ENCODE measurements around the gene BNC2. TPM values are rescaled to one million over a fixed set of nuclear protein-coding genes. Genes with fewer than 3 reads are reported as not detected.

Gene BNC2
- total and polyA plus RNA-seq, 2 of the 4 experiments (the other 2 are of a cell fraction), result 15.5 to 45.2 TPM

DNA sequence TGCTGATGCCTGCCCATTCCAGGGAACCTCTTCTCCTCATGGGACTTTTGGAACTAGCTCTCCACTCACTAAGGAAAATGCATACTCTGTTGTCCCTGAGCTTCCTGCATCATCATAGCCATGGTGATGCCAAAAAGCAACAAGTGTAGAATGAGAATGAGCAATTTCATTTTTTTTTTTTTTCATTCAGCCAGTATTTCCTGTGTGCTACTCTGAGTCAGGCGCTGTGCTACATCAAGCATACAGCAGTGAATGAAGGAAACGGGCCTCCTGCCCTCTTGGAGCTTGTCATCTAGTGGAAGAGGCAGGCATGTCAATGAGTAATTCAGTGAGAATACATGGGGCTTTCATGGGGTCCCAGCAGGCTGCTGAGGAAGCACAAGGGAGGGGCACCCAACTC is 483.1 kb downstream of the BNC2 start:
- Histone ChIP-seq H4K91ac (ENCODE audit: insufficient read depth, low read depth, low read length) (no peak overlapping the region), H2BK5ac (ENCODE audit: low read depth, low read length, poor library complexity, severe bottlenecking) (no peak overlapping the region), H2AK9ac (replicated peaks; ENCODE audit: low read depth, low read length, poor library complexity) (no peak overlapping the region), H2BK120ac (ENCODE audit: low read depth, low read length) (no peak overlapping the region), H2BK20ac (ENCODE audit: low read depth, low read length) (no peak overlapping the region), H3K4me1 (ENCODE audit: control insufficient read depth, insufficient read depth, low read length) (peaks cover 5% of the 10 kb centered on the region), H2AK5ac (ENCODE audit: low read depth, low read length) (no peak overlapping the region), H3K27me3 (ENCODE audit: control insufficient read depth, insufficient read depth, low read length) (no peaks in the 10 kb centered on the region), H3K4ac (ENCODE audit: low read depth, low read length) (no peak overlapping the region), H3K4me2 (ENCODE audit: low read depth, low read length) (no peak overlapping the region), H2AFZ (replicated peaks; ENCODE audit: low read length, poor library complexity) (no peak overlapping the region), H3K27ac (ENCODE audit: insufficient read depth, low read length) (no peak overlapping the region), H3K9me1 (ENCODE audit: insufficient read depth, low read length) (no peaks in the 10 kb centered on the region), H3K14ac (replicated peaks; ENCODE audit: low read depth, low read length) (no peak overlapping the region), H3K79me1 (ENCODE audit: low read depth in 1 of 2, low read length in 2 of 2) (no peaks in the 10 kb centered on the region), H2BK15ac (ENCODE audit: low read depth, low read length) (no peak overlapping the region), H3K23ac (ENCODE audit: low read depth, low read length) (no peak overlapping the region), H3K4me3 (ENCODE audit: insufficient read depth, low read depth, low read length) (no peak overlapping the region), H3K36me3 (ENCODE audit: control insufficient read depth, insufficient read depth, low read length) (no peaks in the 10 kb centered on the region), H3K9ac (ENCODE audit: low read depth, low read length) (no peak overlapping the region), H4K5ac (ENCODE audit: low read depth, low read length) (no peak overlapping the region), H3K9me3 (ENCODE audit: control insufficient read depth, insufficient read depth, low read length) (no peaks in the 10 kb centered on the region), H3K56ac (ENCODE audit: extremely low read depth, insufficient read depth, low read length) (no peak overlapping the region), H4K8ac (ENCODE audit: low read depth in 2 of 2, low read length in 2 of 2) (no peak overlapping the region), H4K20me1 (ENCODE audit: insufficient read depth, low read length) (no peaks in the 10 kb centered on the region), H3K18ac (ENCODE audit: low read depth, low read length) (no peak overlapping the region)
- DNase-seq (peak; percentile 28), ATAC-seq (ENCODE audit: low read depth) (no peak)
- intact Hi-C loops (cut with micrococcal nuclease), result no loop called here
- POLR2A ChIA-PET (ENCODE audit: unreplicated experiment), result no interaction called here
- no TSS peak for BruUV-seq (replicated peaks)
- in situ Hi-C loops (cut with MboI; ENCODE audit: low sequenced_read_pairs), result no loop called here
- CTCF ChIA-PET, result interaction anchor here (0.6 kb wide), 3 partner anchors 11 to 285 kb away, joined by 3 to 7 read pairs (median 6); no protein-coding TSS in a partner anchor
- 40% methylated on average over 1 of the region's 2 CpGs; no CpG with 5 or more reads in 1 of the 2 experiments for WGBS, 2 experiments (ENCODE audit: extremely low coverage in 2 of 2, insufficient read length in 1 of 2)
- dilution Hi-C loops (cut with HindIII; ENCODE audit: low sequenced_read_pairs, unreplicated experiment), result no loop called here
- TF ChIP-seq MXI1 (IDR thresholded peaks at IDR 0.05; ENCODE audit: borderline replicate concordance, low read depth, low read length) (no peak), MAFK (IDR thresholded peaks at IDR 0.05; ENCODE audit: low read depth, low read length) (no peak), BHLHE40 (IDR thresholded peaks at IDR 0.05; ENCODE audit: low read depth, low read length) (no peak), SMC3 (IDR thresholded peaks at IDR 0.05; ENCODE audit: low read depth, low read length) (no peak), ELK1 (IDR thresholded peaks at IDR 0.05; ENCODE audit: borderline replicate concordance, low read depth, low read length) (no peak), POLR2A (IDR thresholded peaks at IDR 0.05; ENCODE audit: low read depth, low read length) (no peak), CTCF (conservative IDR thresholded peaks at IDR 0.05; ENCODE audit: low read depth, low read length) (no peak), FOS (IDR thresholded peaks at IDR 0.05; ENCODE audit: low read depth, low read length) (no peak), MAZ (IDR thresholded peaks at IDR 0.05; ENCODE audit: borderline replicate concordance, low read depth, low read length) (no peak), RCOR1 (IDR thresholded peaks at IDR 0.05; ENCODE audit: insufficient replicate concordance, low read length) (no peak), NFE2L2 (IDR thresholded peaks at IDR 0.05; ENCODE audit: low read depth, low read length) (no peak), RFX5 (IDR thresholded peaks at IDR 0.05; ENCODE audit: low read depth, low read length) (no peak)
